GM12874 (cell line): ENCODE measurements around the gene CTNNA3.
A peak's percentile ranks its signal among the peaks of the same experiment; 100 is the strongest.

ENCODE experiments used
- CTCF ChIP-seq: IDR thresholded peaks from 2 replicates; pipeline ENCODE4 v1.5.1; 2011; ENCODE audit warnings: low read depth, mild to moderate bottlenecking, control low read depth, low read length, moderate library complexity; ENCODE audit not compliant: insufficient read depth

The CTNNA3 gene

GRCh38 chr10:66649626-66650025, 1046.4 kb downstream of the CTNNA3 start:
- TF ChIP-seq CTCF: no peak

- no peak for TF ChIP-seq CTCF
Observed at GRCh38 chr10:66642217-66642616, 1053.8 kb downstream of the CTNNA3 start.

- no peak for TF ChIP-seq CTCF
Observed at GRCh38 chr10:66639371-66639770, 1056.6 kb downstream of the CTNNA3 start.

GRCh38 chr10:66637273-66638036, 1058.5 kb downstream of the CTNNA3 start:
- TF ChIP-seq CTCF: no peak

- no peak for TF ChIP-seq CTCF
Observed at GRCh38 chr10:66629996-66630395, 1066.0 kb downstream of the CTNNA3 start.

- peak; percentile 12; the same call in 1 of the 2 replicates for TF ChIP-seq CTCF
Observed at GRCh38 chr10:66627156-66627555, 1068.8 kb downstream of the CTNNA3 start.

- TF ChIP-seq CTCF: no peak
Observed at GRCh38 chr10:66625709-66626590, 1070.0 kb downstream of the CTNNA3 start.
